IMR-90 (cell line): ENCODE data around the gene TSPYL4. TPM values are rescaled to one million over a fixed set of nuclear protein-coding genes. Genes with fewer than 3 reads are reported as not detected.

Experiments used
- ATAC-seq: fragments of 200-7000 bp; cut with Tn5 transposase; 2 replicates; pipeline ENCODE4 v1.9.1; 2020; ENCODE audit warnings: low read depth, mild to moderate bottlenecking, moderate library complexity
- BruUV-seq: library from RNA; stranded (reverse); fragments of 400-500 nt; replicated peaks from 2 replicates; lab custom pipeline; 2021; lab: Mats Ljungman, UMichigan
- CTCF ChIA-PET: fragments of 300-600 bp; formaldehyde crosslinking; extraction: SDS; loops from one replicate; lab custom pipeline; 2021; ENCODE audit warnings: antibody characterized with exemption; lab: Yijun Ruan, JAX
- POLR2A ChIA-PET: fragments of 300-600 bp; sonication (Branson Sonifier 250); formaldehyde crosslinking; loops from one replicate; lab custom pipeline; 2022; ENCODE audit warnings: antibody characterized with exemption; ENCODE audit not compliant: unreplicated experiment; lab: Charles Lee
- DNase-seq: peaks from one replicate; pipeline ENCODE4 v3.0.0; 2013
- H2AFZ ChIP-seq: replicated peaks from 2 replicates; pipeline ENCODE3; 2013; ENCODE audit warnings: low read length, mild to moderate bottlenecking; ENCODE audit not compliant: poor library complexity
- H2AK5ac ChIP-seq: 2 replicates; pipeline ENCODE4 v1.6.1; 2013; ENCODE audit warnings: low read depth, low read length, inconsistent platforms
- H2AK9ac ChIP-seq: replicated peaks from 2 replicates; pipeline ENCODE3; 2013; ENCODE audit warnings: mild to moderate bottlenecking, low read depth, low read length, moderate library complexity; ENCODE audit not compliant: poor library complexity
- H2BK120ac ChIP-seq: 2 replicates; pipeline ENCODE4 v1.6.1; 2013; ENCODE audit warnings: low read depth, low read length, inconsistent platforms
- H2BK15ac ChIP-seq: 3 replicates; pipeline ENCODE4 v1.6.1; 2013; ENCODE audit warnings: low read depth, low read length, inconsistent platforms
- H2BK20ac ChIP-seq: 2 replicates; pipeline ENCODE4 v1.6.1; 2013; ENCODE audit warnings: low read depth, mild to moderate bottlenecking, inconsistent platforms, low read length, moderate library complexity
- H2BK5ac ChIP-seq: 2 replicates; pipeline ENCODE4 v1.6.1; 2013; ENCODE audit warnings: mild to moderate bottlenecking, low read depth, low read length, inconsistent platforms; ENCODE audit not compliant: poor library complexity, severe bottlenecking
- H3K14ac ChIP-seq: replicated peaks from 2 replicates; pipeline ENCODE4 v1.6.1; 2013; ENCODE audit warnings: low read depth, low read length, inconsistent platforms
- H3K18ac ChIP-seq: 2 replicates; pipeline ENCODE4 v1.6.1; 2013; ENCODE audit warnings: low read depth, low read length, control low read depth
- H3K23ac ChIP-seq: 2 replicates; pipeline ENCODE4 v1.6.1; 2013; ENCODE audit warnings: low read depth, low read length, inconsistent platforms
- H3K27ac ChIP-seq: 2 replicates; pipeline ENCODE4 v1.5.1; 2013; ENCODE audit warnings: mild to moderate bottlenecking, control low read depth, low read length; ENCODE audit not compliant: insufficient read depth
- H3K27me3 ChIP-seq: 2 replicates; pipeline ENCODE4 v1.6.1; 2013; ENCODE audit warnings: low read length; ENCODE audit not compliant: control insufficient read depth, insufficient read depth
- H3K36me3 ChIP-seq: 2 replicates; pipeline ENCODE4 v1.6.1; 2013; ENCODE audit warnings: low read length, mixed read lengths; ENCODE audit not compliant: control insufficient read depth, insufficient read depth
- H3K4ac ChIP-seq: 2 replicates; pipeline ENCODE4 v1.6.1; 2013; ENCODE audit warnings: low read depth, low read length, inconsistent platforms
- H3K4me1 ChIP-seq: 2 replicates; pipeline ENCODE4 v1.6.1; 2013; ENCODE audit warnings: low read length, mixed read lengths; ENCODE audit not compliant: control insufficient read depth, insufficient read depth
- H3K4me2 ChIP-seq: 2 replicates; pipeline ENCODE4 v1.6.1; 2013; ENCODE audit warnings: low read depth, mild to moderate bottlenecking, control low read depth, low read length, moderate library complexity
- H3K4me3 ChIP-seq: 2 replicates; pipeline ENCODE4 v1.5.1; 2013; ENCODE audit warnings: low read depth, mild to moderate bottlenecking, control low read depth, low read length, moderate library complexity; ENCODE audit not compliant: insufficient read depth
- H3K56ac ChIP-seq: 2 replicates; pipeline ENCODE4 v1.6.1; 2013; ENCODE audit warnings: low read length, inconsistent platforms; ENCODE audit not compliant: insufficient read depth; ENCODE audit errors: extremely low read depth
- H3K79me1 ChIP-seq, 2 experiments: 2 replicates each; pipeline ENCODE4 v1.6.1; 2013; ENCODE audit warnings: low read length in 2 of 2, inconsistent platforms in 1 of 2, low read depth in 1 of 2
- H3K9ac ChIP-seq: 2 replicates; pipeline ENCODE4 v1.6.1; 2013; ENCODE audit warnings: low read depth, low read length, control low read depth
- H3K9me1 ChIP-seq: 2 replicates; pipeline ENCODE4 v1.6.1; 2013; ENCODE audit warnings: low read length, inconsistent platforms; ENCODE audit not compliant: insufficient read depth
- H3K9me3 ChIP-seq: 2 replicates; pipeline ENCODE4 v1.6.1; 2013; ENCODE audit warnings: low read length; ENCODE audit not compliant: control insufficient read depth, insufficient read depth
- H4K20me1 ChIP-seq: 2 replicates; pipeline ENCODE4 v1.6.1; 2013; ENCODE audit warnings: low read length, inconsistent platforms; ENCODE audit not compliant: insufficient read depth
- H4K5ac ChIP-seq: 2 replicates; pipeline ENCODE4 v1.6.1; 2013; ENCODE audit warnings: mild to moderate bottlenecking, low read depth, low read length, control low read depth
- H4K8ac ChIP-seq, 2 experiments: 2 replicates each; pipeline ENCODE4 v1.6.1; 2013; ENCODE audit warnings: low read depth in 2 of 2, low read length in 2 of 2, control low read depth in 1 of 2, inconsistent platforms in 1 of 2
- H4K91ac ChIP-seq: 2 replicates; pipeline ENCODE4 v1.6.1; 2013; ENCODE audit warnings: low read depth, low read length, inconsistent platforms; ENCODE audit not compliant: insufficient read depth
- MAZ ChIP-seq: IDR thresholded peaks from 2 replicates; pipeline ENCODE4 v1.6.1; 2012; ENCODE audit warnings: low read depth, mild to moderate bottlenecking, low read length, improper control_type of control experiment, moderate library complexity, borderline replicate concordance
- RAD21 ChIP-seq: IDR thresholded peaks from 2 replicates; pipeline ENCODE4 v1.6.1; 2012; ENCODE audit warnings: low read length, improper control_type of control experiment
- WGBS, 2 experiments: methylation state at CpG; one replicate each; pipeline versions ENCODE4 v1.1.5 to v1.1.7; 2013; ENCODE audit warnings: missing lambda C conversion rate in 2 of 2; ENCODE audit not compliant: insufficient read length in 1 of 2; ENCODE audit errors: extremely low coverage in 2 of 2; 5-methylcytosine and 5-hydroxymethylcytosine counted together
- dilution Hi-C: fragments of 300-500 bp; cut with HindIII; formaldehyde crosslinking; loops from one replicate; pipeline ENCODE4 v1.14.3; 2018; ENCODE audit warnings: low sequenced_read_pairs; ENCODE audit not compliant: unreplicated experiment
- in situ Hi-C: fragments of 300-500 bp; cut with MboI; formaldehyde crosslinking; loops from 3 replicates; pipeline ENCODE4 v1.14.3; 2019; ENCODE audit warnings: low sequenced_read_pairs, inconsistent platforms, mixed read lengths
- intact Hi-C: fragments of 100-400 bp; cut with micrococcal nuclease; formaldehyde crosslinking; loops from 2 replicates; pipeline ENCODE4 v1.10.0; 2022
- polyA plus RNA-seq, 3 experiments: library from polyadenylated mRNA; depleted of rRNA; stranded (reverse); fragments of >200 nt; gene quantifications; 2 replicates each; pipeline ENCODE4 v1.2.3, GENCODE V29; 2012; ENCODE audit warnings: low replicate concordance in 1 of 3
- total RNA-seq: library from RNA; depleted of rRNA; stranded (reverse); fragments of >200 nt; gene quantifications from 2 replicates; pipeline ENCODE4 v1.2.3, GENCODE V29; 2012

TSPYL4 gene
- total and polyA plus RNA-seq, 2 of the 4 experiments (the other 2 are of a cell fraction) = 22.0 to 29.9 TPM

DNA sequence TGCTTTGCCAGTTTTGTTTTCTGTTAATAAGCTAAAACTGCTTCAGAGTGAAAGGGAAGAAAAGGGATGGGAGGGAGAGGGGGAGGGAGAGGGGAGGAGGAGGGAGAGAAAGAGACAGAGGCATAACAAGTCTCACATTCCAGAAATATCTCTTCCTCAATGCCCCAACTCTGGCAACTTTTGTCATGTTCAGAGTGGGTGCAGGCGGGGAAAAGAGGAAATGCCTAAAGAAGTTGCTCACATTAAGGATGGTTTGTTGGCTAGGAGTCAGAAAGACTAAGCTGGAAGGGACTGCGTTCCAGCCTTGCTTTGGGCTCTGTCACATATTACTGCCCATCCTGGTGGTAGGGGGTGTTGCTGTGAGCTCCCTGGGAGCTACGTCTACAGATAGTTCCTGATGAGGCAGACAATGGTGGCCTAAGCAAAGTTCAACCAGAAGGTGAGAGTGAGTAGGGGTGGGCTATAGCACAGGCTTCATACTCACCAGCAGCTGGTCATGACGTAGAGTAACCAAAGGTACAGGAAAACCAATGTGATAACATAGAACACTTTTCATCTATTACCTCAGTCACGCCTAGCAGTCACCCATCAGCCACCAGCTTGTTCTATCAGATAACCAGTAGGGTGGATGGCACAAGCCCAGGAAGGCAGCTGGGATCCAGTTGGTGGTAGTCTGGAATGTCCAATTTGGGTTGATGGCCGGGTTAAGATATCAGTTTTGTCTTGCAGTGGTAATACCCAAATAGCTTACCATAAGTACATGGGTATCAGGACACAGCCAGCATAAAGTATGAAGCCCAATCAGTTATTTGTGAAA, 2.1 kb downstream of the TSPYL4 start:
- dilution Hi-C loops = no loop called here
- H2AFZ ChIP-seq = peak overlapping the region; percentile 68
- BruUV-seq = TSS peak; percentile 43

More for the DNA sequence above, 2.1 kb downstream of the TSPYL4 start:
- Histone ChIP-seq H2AK9ac (peak overlapping the region; percentile 90), H3K79me1 (peaks cover 19 to 59% of the 10 kb centered on the region in 2 experiments; a peak in 3 of 4 replicates), H3K23ac (peak overlapping the region; percentile 98), H3K27me3 (no peaks in the 10 kb centered on the region), H3K4ac (peak overlapping the region; percentile 100), H3K4me1 (peaks cover 22% of the 10 kb centered on the region), H3K9me1 (peaks cover 14% of the 10 kb centered on the region), H3K4me2 (peak overlapping the region; percentile 90), H3K9me3 (no peaks in the 10 kb centered on the region), H4K8ac (peak overlapping the region; percentile 48 to 94), H2BK15ac (peak overlapping the region; percentile 95), H3K4me3 (peak overlapping the region; percentile 41; the same call in 1 of the 2 replicates), H2BK20ac (peak overlapping the region; percentile 98), H4K5ac (peak overlapping the region; percentile 63), H2BK5ac (peak overlapping the region; percentile 94), H2AK5ac (peak overlapping the region; percentile 97), H2BK120ac (peak overlapping the region; percentile 98), H3K18ac (peak overlapping the region; percentile 77), H4K20me1 (0 out of 2 replicates have a peak, but pooled peaks cover 3% of the 10 kb centered on the region), H3K27ac (peak overlapping the region; percentile 97), H3K36me3 (0 out of 2 replicates have a peak, but pooled peaks cover 2% of the 10 kb centered on the region), H3K56ac (peak overlapping the region; percentile 92), H4K91ac (peak overlapping the region; percentile 97), H3K14ac (peak overlapping the region; percentile 97), H3K9ac (peak overlapping the region; percentile 68)
- peak; percentile 80 for DNase-seq
- ATAC-seq = peak; percentile 66
- in situ Hi-C loops (no loop called here), intact Hi-C loops (loop anchor here (5.0 kb wide), 1 partner anchor 34 kb away; no protein-coding TSS in a partner anchor)
- CTCF ChIA-PET = interaction anchor here (0.8 to 1.4 kb wide), 3 partner anchors 17 to 46 kb away, joined by 3 to 4 read pairs (median 4); no protein-coding TSS in a partner anchor
- no CpG with 5 or more reads among the region's 6 CpGs for WGBS, 2 experiments
- POLR2A ChIA-PET = interaction anchor here (0.6 kb wide), 1 partner anchor 153 kb away, joined by 3 read pairs; no protein-coding TSS in a partner anchor
- TF ChIP-seq RAD21 (no peak), MAZ (peak; percentile 58; the same call in 1 of the 2 replicates)
